ENCODE results near the gene TRIM56.
"Not testable (repeated sequence)": the region's sequence is repeated elsewhere in the genome, so short reads cannot be mapped to it uniquely, and the experiment has no call there.

The TRIM56 gene

DNA sequence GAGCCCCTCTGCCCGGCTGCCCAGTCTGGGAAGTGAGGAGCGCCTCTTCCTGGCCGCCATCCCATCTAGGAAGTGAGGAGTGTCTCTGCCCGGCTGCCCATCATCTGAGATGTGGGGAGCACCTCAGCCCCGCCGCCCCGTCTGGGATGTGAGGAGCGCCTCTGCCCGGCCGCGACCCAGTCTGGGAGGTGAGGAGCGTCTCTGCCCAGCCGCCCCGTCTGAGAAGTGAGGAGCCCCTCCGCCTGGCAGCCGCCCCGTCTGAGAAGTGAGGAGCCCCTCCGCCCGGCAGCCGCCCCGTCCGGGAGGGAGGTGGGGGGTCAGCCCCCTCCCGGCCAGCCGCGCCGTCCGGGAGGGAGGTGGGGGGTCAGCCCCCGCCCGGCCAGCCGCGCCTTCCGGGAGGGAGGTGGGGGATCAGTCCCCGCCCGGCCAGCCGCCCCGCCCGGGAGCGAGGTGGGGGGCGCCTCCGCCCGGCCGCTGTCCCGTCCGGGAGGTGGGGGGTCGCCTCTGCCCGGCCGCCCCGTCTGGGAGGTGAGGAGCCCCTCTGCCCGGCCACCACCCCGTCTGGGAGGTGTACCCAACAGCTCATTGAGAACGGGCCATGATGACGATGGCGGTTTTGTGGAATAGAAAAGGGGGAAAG lies 7.1 kb downstream of the TRIM56 start:
- not testable (repeated sequence) for DNase-seq (ENCODE audit: low spot score)

- no peak for DNase-seq (ENCODE audit: low spot score)
Measured at GRCh38 chr7:101093906-101094305, 8.6 kb downstream of the TRIM56 start.

- no peak for DNase-seq (ENCODE audit: low spot score)
Measured at GRCh38 chr7:101094376-101094775, 9.1 kb downstream of the TRIM56 start.

GRCh38 chr7:101094791-101095375 lies 9.6 kb downstream of the TRIM56 start:
- DNase-seq (ENCODE audit: low spot score): peak; percentile 11

GRCh38 chr7:101096331-101096956 lies 11.2 kb downstream of the TRIM56 start:
- no peak for DNase-seq (ENCODE audit: low spot score)

- no peak for DNase-seq (ENCODE audit: low spot score)
Measured at GRCh38 chr7:101096957-101097347, 11.7 kb downstream of the TRIM56 start.

- DNase-seq (ENCODE audit: low spot score): no peak
Measured at GRCh38 chr7:101097561-101097960, 12.3 kb downstream of the TRIM56 start.

GRCh38 chr7:101099969-101100781 lies 14.9 kb downstream of the TRIM56 start:
- DNase-seq (ENCODE audit: low spot score): peak; percentile 43

DNA sequence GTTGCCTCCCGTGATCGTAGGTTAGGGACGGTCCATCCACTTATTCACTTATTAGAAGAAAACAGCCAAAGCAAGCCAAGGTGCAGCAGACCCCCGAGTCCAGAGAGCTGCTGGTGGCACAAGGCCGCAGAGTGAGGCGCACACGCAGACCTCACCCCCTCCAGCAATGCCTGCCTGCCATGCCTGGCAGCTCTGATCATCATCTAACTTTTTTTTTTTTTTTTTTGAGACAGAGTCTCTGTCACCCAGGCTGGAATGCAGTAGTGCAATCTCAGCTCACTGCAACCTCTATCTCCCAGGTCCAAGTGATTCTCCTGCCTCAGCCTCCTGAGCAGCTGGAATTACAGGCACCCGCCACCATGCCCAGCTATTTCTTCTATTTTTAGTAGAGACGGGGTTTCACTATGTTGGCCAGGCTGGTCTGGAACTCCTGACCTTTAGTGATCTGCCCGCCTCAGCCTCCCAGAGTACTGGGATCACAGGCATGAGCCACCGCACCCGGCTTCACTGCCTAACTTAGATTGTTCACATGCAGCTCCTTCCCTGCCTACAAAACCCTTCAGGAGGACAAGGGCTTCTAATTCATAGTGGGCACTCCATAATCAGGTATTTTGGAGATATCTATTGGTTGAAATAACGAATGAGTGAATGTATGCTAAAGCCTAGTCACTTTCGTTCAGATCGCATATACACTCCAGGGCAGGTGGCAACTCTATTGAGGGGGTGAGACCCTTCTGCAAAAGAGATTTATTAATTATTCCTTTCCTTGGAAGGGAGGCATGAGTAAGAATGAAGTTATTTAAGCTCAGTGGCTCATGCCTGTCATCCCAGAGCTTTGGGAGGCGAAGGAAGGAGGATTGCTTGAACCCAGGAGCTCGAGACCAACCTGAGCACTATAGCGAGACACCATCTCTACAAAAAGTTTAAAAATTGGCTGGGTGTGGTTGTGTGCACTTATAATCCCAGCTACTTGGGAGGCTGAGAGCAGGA lies 15.9 kb downstream of the TRIM56 start:
- no peak for DNase-seq (ENCODE audit: low spot score)

GRCh38 chr7:101102026-101102425 lies 16.7 kb downstream of the TRIM56 start:
- DNase-seq (ENCODE audit: low spot score): no peak

- DNase-seq (ENCODE audit: low spot score): not testable (repeated sequence)
Measured at GRCh38 chr7:101103701-101104100, 18.4 kb downstream of the TRIM56 start.

- DNase-seq (ENCODE audit: low spot score): no peak
Measured at GRCh38 chr7:101104193-101104713, 19.0 kb downstream of the TRIM56 start.

DNA sequence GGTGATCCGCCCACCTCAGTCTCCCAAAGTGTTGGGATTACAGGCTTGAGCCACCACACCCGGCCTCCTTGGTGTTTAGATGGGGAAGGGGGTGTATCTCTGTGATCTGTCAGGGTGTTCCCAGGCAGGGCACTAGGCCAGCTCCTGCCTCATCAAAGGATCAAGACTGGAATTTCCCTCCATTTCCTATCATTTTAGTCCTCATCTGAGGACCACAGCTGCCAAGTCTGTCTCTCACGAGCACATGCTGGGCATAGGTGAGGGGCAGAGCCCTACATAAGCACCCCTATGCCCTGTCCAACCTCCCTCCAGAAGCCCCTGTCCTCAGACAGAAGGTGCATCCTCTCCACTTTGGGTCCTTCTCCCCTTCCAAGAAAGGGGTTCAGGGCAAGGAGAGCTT lies 19.5 kb downstream of the TRIM56 start:
- DNase-seq (ENCODE audit: low spot score): no peak

GRCh38 chr7:101105248-101105647 lies 20.0 kb downstream of the TRIM56 start:
- not testable (repeated sequence) for DNase-seq (ENCODE audit: low spot score)

GRCh38 chr7:101106386-101106785 lies 21.1 kb downstream of the TRIM56 start:
- DNase-seq (ENCODE audit: low spot score): no peak

DNA sequence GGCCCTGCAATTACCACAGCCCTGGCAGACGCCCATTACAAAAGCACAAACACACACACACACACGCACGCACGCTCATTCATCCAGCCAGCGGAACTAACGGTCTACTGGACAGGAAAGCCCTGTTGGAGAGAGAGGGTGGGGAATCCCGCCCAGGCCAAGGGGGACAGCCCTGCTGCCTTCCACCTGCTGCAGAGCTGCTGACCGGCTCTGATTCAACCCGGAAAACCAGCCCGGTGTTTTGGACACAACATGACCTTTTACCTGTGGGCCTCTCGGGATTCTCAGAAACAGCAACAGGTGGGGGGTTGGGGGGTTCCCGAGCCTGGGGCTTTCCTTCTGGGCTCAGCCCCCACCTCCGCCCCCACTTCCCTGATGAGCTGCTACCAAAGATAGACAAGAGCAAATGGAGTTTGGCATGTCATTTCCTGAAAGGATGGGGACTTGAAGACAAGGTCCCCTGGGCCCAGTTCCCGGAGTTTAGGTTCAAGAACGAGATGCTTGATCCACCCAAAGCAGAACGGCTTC lies 23.1 kb downstream of the TRIM56 start:
- DNase-seq (ENCODE audit: low spot score): no peak

DNA sequence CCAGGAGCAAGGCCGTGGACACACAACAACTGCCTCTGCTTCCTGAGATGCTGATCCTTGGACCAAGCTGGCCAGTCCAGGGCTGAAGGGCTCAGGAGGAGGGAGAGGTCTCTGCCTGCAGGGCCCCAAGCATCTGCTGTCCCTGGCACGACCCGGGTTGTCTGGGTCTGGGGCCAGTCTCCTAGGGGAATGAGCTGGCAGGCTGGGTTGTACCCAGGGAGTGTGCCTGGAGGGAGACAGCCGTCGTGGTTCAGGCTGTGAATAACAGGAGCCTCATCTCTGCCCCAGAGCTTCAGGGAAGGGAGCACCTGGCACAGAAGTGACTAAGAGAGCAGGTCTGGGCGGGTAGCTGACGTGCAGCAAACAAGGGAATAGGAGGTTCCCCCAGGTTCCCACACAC lies 23.7 kb downstream of the TRIM56 start:
- no peak for DNase-seq (ENCODE audit: low spot score)

- no peak for DNase-seq (ENCODE audit: low spot score)
Measured at GRCh38 chr7:101109368-101109767, 24.1 kb downstream of the TRIM56 start.

DNA sequence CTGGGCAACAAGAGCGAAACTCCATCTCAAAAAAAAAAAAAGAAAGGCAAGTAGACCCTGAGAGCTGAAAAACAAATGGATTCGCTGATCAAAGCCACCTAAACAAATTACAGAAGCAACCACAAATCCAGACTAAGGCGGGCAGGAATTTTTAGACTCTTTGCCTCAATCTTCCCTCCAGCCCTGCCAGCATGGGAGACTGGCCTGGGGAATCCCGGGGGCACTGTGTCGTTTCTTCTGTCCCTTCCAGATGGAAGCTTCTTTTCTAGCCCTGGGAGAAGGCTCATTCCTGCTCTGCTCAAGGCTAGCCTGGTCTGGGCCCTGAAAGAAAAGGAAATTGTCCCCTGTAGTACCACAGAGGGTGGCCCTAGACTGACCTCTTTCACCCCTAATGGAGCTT lies 26.0 kb downstream of the TRIM56 start:
- no peak for DNase-seq (ENCODE audit: low spot score)

GRCh38 chr7:101112233-101112632 lies 27.0 kb downstream of the TRIM56 start:
- no peak for DNase-seq (ENCODE audit: low spot score)

DNA sequence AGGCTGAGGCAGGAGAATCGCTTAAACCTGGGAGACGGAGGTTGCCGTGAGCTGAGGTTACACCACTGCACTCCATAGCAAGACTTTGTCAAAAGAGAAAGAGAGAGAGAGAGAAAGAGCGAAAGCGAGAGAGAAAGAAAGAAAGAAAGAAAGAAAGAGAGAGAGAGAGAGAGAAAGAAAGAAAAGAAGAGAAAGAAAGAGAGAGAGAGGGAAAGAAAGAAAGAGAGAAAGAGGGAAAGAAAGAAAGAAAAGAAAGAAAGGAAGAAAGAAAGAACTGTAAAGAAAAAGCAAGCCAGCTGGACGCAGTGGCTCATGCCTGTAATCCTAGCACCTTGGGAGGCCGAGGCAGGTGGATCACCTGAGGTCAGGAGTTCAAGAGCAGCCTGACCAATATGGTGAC lies 27.9 kb downstream of the TRIM56 start:
- DNase-seq (ENCODE audit: low spot score): not testable (repeated sequence)
